HL-60 (cell line): ENCODE measurements around the gene BPIFB6.

Experiments used
- DNase-seq, 2 experiments: peaks; one replicate each; pipeline ENCODE4 v3.0.0-alpha.2; 2010 to 2020; ENCODE audit warnings: low read depth in 1 of 2, low spot score in 1 of 2
- H3K27ac ChIP-seq: fragments of 250-450 bp; sonication (Bioruptor Pico); replicated peaks from 2 replicates; pipeline ENCODE4 v1.5.1; 2020; ENCODE audit warnings: mild to moderate bottlenecking, moderate library complexity
- H3K27me3 ChIP-seq: fragments of 250-450 bp; sonication (Bioruptor Pico); 2 replicates; pipeline ENCODE4 v1.5.1; 2021; ENCODE audit warnings: mild to moderate bottlenecking, moderate library complexity; ENCODE audit not compliant: insufficient read depth, poor library complexity, severe bottlenecking
- H3K4me3 ChIP-seq: replicated peaks from 2 replicates; pipeline ENCODE4 v1.5.1; 2011; ENCODE audit warnings: mild to moderate bottlenecking, control low read depth, low read length; ENCODE audit not compliant: insufficient read depth
- CTCF ChIP-seq: IDR thresholded peaks from one replicate; pipeline ENCODE4 v1.5.1; 2011; ENCODE audit warnings: low read length, control low read depth, inconsistent platforms; ENCODE audit not compliant: insufficient read depth
- GABPA ChIP-seq: IDR thresholded peaks from 2 replicates; pipeline ENCODE4 v1.6.1; 2012; ENCODE audit warnings: low read depth
- POLR2AphosphoS5 ChIP-seq: IDR thresholded peaks from 2 replicates; pipeline ENCODE4 v1.6.1; 2012; ENCODE audit warnings: low read depth
- SPI1 ChIP-seq: IDR thresholded peaks from 2 replicates; pipeline ENCODE4 v1.6.1; 2012; ENCODE audit warnings: low read depth, mild to moderate bottlenecking, borderline replicate concordance
- TF ChIP-seq, protein P1 (sequence below): IDR thresholded peaks from 2 replicates; pipeline ENCODE4 v1.6.1; 2012; ENCODE audit warnings: low read depth; ENCODE audit not compliant: insufficient replicate concordance

The BPIFB6 gene

DNA sequence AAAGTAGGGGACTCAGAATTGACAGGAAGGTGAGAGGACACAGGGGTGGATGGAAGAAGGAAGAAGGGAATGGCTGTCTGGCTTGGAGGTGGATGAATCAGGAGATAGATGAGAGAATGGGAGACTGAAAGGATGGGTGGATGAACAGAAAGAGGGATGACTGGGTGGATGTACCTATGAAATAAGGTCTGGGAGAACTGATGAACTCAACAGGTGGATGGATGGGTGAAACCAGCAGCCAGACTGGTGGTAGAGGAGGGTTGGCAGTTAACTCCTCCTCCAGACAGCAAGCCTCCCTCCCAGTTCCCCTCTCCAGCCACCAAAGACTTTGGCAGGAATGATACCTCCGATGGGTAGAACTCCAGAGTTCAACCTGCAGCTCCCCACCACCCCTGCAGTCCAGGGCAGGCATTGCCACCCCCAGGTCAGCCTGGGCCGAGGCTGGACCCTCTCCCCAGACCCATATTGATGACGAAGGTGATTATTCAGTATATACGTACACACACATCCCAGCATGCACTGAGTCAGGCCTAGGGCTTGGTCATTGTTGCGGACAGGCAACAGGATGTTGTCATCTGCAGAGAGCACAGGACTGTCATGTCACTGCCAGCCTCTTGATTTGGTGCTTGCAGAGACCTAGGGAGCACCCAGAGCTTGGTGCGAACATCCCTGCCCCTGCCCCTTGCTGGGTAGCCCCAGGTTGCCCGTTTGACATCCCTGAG is 29.2 kb upstream of the BPIFB6 start:
- no peak overlapping the region for H3K27ac ChIP-seq
- no peak for TF ChIP-seq CTCF
- TF ChIP-seq GABPA, result no peak
- no peak for TF ChIP-seq SPI1
- no peak for TF ChIP-seq POLR2AphosphoS5
- TF ChIP-seq, protein P1, sequence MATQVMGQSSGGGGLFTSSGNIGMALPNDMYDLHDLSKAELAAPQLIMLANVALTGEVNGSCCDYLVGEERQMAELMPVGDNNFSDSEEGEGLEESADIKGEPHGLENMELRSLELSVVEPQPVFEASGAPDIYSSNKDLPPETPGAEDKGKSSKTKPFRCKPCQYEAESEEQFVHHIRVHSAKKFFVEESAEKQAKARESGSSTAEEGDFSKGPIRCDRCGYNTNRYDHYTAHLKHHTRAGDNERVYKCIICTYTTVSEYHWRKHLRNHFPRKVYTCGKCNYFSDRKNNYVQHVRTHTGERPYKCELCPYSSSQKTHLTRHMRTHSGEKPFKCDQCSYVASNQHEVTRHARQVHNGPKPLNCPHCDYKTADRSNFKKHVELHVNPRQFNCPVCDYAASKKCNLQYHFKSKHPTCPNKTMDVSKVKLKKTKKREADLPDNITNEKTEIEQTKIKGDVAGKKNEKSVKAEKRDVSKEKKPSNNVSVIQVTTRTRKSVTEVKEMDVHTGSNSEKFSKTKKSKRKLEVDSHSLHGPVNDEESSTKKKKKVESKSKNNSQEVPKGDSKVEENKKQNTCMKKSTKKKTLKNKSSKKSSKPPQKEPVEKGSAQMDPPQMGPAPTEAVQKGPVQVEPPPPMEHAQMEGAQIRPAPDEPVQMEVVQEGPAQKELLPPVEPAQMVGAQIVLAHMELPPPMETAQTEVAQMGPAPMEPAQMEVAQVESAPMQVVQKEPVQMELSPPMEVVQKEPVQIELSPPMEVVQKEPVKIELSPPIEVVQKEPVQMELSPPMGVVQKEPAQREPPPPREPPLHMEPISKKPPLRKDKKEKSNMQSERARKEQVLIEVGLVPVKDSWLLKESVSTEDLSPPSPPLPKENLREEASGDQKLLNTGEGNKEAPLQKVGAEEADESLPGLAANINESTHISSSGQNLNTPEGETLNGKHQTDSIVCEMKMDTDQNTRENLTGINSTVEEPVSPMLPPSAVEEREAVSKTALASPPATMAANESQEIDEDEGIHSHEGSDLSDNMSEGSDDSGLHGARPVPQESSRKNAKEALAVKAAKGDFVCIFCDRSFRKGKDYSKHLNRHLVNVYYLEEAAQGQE, result no peak
- H3K4me3 ChIP-seq, result no peak overlapping the region
- no peaks in the 10 kb centered on the region for H3K27me3 ChIP-seq
- DNase-seq, result no peak

- no peak for TF ChIP-seq SPI1
- no peak for TF ChIP-seq GABPA
- no peak for TF ChIP-seq POLR2AphosphoS5
- TF ChIP-seq, protein P1, result no peak
- TF ChIP-seq CTCF, result no peak
Measured at GRCh38 chr20:33004141-33004751, 27.2 kb upstream of the BPIFB6 start, which contains the start of gene SUN5. Gene SUN5, minus strand, starts transcription at chr20:33004433. Its CDS starts 93 bp downstream, at chr20:33004340.

GRCh38 chr20:33005132-33005566 is 26.3 kb upstream of the BPIFB6 start:
- TF ChIP-seq GABPA (no peak), CTCF (peak; percentile 4), SPI1 (peak; percentile 18; the same call in 1 of the 2 replicates)
- Histone ChIP-seq H3K4me3 (no peak overlapping the region), H3K27me3 (no peaks in the 10 kb centered on the region), H3K27ac (no peak overlapping the region)
- peak; percentile 31 to 59 for DNase-seq

More at GRCh38 chr20:33004141-33004751, 27.2 kb upstream of the BPIFB6 start, which contains the start of gene SUN5:
- H3K27me3 ChIP-seq, result no peaks in the 10 kb centered on the region
- no peak within 1 kb of the TSS for H3K4me3 ChIP-seq
- DNase-seq, result no peak
- H3K27ac ChIP-seq, result no peak within 1 kb of the TSS
